ENCODE data around the gene SMAD3. TPM values are rescaled to one million over a fixed set of nuclear protein-coding genes. Genes with fewer than 3 reads are reported as not detected.

Gene SMAD3
- polyA plus RNA-seq, 2 donors: 24.8 to 51.5 TPM

DNA sequence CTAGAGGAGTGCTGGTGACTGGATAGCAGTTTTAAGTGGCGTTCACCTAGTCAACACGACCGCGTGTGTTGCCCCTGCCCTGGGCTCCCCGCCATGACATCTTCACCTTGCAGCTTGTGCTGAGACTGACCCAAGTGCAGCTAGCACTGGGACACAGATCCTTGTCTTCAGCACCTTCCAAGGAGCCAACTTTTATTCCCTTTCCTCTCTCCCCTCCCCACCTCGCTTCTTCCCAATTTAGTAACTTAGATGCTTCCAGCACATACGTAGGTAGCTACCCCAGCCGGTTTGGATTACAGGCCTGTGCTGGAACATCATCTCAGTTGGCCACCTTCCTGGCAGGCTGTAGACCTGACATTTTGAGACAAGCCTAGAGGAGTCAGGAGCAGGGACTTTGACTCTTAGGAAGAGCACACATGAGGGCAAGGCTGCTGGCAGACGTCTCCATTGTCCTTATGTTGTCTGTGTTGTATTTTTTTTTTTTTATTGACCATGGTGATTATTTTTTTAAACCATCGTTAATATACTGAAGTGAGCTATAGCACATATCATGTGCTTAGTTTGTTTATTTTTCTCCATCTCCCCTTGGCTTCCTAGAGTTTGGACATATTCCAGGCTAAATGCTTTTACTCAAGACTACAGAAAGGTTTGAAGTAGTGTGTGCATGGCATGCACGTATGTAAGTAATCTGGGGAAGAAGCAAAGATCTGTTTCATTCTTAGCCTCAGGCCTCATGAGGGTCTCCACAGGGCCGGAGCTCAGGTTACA, 128.0 kb downstream of the SMAD3 start:
- Histone ChIP-seq H3K36me3 (ENCODE audit: control insufficient read depth in 2 of 2, insufficient read depth in 2 of 2, low read length in 1 of 2) (peaks cover 10 to 32% of the 10 kb centered on the region in 2 donors), H3K9me3 (ENCODE audit: control insufficient read depth in 2 of 2, insufficient read depth in 1 of 2, low read depth in 1 of 2, low read length in 1 of 2) (peaks cover 0 to 2% of the 10 kb centered on the region in 2 donors), H3K27me3 (ENCODE audit: control insufficient read depth in 1 of 2, insufficient read depth in 2 of 2, low read length in 2 of 2) (no peaks in the 10 kb centered on the region), H3K27ac (ENCODE audit: low read depth in 2 of 2, low read length in 1 of 2) (peak overlapping the region in 1 of 2 donors; percentile 45), H3K4me3 (ENCODE audit: low read depth in 1 of 2, low read length in 2 of 2) (no peak overlapping the region), H3K4me1 (ENCODE audit: control insufficient read depth in 2 of 2, insufficient read depth in 2 of 2, low read length in 1 of 2) (peaks cover 0 to 9% of the 10 kb centered on the region in 2 donors)
- 57 to 62% methylated on average over 8 to 12 of the region's 12 CpGs for WGBS, 2 donors

DNA sequence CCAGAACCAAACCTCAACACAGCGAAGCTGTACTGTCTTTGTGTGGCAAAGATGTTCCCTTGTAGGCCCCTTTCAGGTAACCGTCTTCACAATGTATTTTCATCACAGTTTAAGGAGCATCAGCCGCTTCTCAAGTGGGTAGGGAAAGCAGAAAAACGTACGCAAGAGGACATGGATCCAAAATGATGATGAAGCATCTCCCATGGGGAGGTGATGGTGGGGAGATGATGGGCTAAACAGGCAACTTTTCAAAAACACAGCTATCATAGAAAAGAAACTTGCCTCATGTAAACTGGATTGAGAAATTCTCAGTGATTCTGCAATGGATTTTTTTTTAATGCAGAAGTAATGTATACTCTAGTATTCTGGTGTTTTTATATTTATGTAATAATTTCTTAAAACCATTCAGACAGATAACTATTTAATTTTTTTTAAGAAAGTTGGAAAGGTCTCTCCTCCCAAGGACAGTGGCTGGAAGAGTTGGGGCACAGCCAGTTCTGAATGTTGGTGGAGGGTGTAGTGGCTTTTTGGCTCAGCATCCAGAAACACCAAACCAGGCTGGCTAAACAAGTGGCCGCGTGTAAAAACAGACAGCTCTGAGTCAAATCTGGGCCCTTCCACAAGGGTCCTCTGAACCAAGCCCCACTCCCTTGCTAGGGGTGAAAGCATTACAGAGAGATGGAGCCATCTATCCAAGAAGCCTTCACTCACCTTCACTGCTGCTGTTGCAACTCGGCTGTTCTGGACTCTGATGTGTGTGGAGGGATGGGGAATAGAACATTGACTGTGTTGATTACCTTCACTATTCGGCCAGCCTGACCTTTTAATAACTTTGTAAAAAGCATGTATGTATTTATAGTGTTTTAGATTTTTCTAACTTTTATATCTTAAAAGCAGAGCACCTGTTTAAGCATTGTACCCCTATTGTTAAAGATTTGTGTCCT, 129.0 kb downstream of the SMAD3 start:
- Histone ChIP-seq H3K9me3 (ENCODE audit: control insufficient read depth in 2 of 2, insufficient read depth in 1 of 2, low read depth in 1 of 2, low read length in 1 of 2) (no peaks in the 10 kb centered on the region), H3K27ac (ENCODE audit: low read depth in 2 of 2, low read length in 1 of 2) (no peak overlapping the region), H3K4me3 (ENCODE audit: low read depth in 1 of 2, low read length in 2 of 2) (no peak overlapping the region), H3K4me1 (ENCODE audit: control insufficient read depth in 2 of 2, insufficient read depth in 2 of 2, low read length in 1 of 2) (peaks cover 0 to 9% of the 10 kb centered on the region in 2 donors), H3K36me3 (ENCODE audit: control insufficient read depth in 2 of 2, insufficient read depth in 2 of 2, low read length in 1 of 2) (peaks cover 5 to 26% of the 10 kb centered on the region in 2 donors), H3K27me3 (ENCODE audit: control insufficient read depth in 1 of 2, insufficient read depth in 2 of 2, low read length in 2 of 2) (no peaks in the 10 kb centered on the region)
- WGBS, 2 donors: 79 to 80% methylated on average over 9 of the region's 9 CpGs

DNA sequence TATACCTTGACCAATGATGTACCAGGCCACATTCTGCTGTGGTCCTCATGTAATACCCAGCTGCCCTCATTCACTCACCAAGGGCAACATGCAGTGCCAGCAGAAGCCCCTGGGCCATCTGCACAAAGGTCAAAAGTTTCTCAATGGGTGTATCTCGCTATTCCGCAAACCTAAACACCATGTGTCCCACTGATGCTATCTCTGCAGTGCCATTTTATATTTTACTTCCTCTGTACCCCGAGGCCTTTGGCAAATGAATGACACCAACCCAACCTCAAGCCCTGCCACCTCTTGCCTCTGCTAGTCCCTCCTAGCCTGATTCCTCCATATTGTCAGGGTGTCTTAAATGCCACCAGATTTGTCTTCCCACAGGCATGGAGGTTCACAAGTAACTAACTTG, 129.9 kb downstream of the SMAD3 start:
- peak overlapping the region in 1 of 2 donors; percentile 29 for H3K27ac ChIP-seq (ENCODE audit: low read depth in 2 of 2, low read length in 1 of 2)
- WGBS, 2 donors: 92 to 93% methylated on average over 3 of the region's 3 CpGs
- H3K36me3 ChIP-seq (ENCODE audit: control insufficient read depth in 2 of 2, insufficient read depth in 2 of 2, low read length in 1 of 2): peaks cover 4 to 18% of the 10 kb centered on the region in 2 donors
- H3K4me3 ChIP-seq (ENCODE audit: low read depth in 1 of 2, low read length in 2 of 2): no peak overlapping the region
- H3K27me3 ChIP-seq (ENCODE audit: control insufficient read depth in 1 of 2, insufficient read depth in 2 of 2, low read length in 2 of 2): no peaks in the 10 kb centered on the region
- peaks cover 0 to 9% of the 10 kb centered on the region in 2 donors for H3K4me1 ChIP-seq (ENCODE audit: control insufficient read depth in 2 of 2, insufficient read depth in 2 of 2, low read length in 1 of 2)
- H3K9me3 ChIP-seq (ENCODE audit: control insufficient read depth in 2 of 2, insufficient read depth in 1 of 2, low read depth in 1 of 2, low read length in 1 of 2): no peaks in the 10 kb centered on the region

DNA sequence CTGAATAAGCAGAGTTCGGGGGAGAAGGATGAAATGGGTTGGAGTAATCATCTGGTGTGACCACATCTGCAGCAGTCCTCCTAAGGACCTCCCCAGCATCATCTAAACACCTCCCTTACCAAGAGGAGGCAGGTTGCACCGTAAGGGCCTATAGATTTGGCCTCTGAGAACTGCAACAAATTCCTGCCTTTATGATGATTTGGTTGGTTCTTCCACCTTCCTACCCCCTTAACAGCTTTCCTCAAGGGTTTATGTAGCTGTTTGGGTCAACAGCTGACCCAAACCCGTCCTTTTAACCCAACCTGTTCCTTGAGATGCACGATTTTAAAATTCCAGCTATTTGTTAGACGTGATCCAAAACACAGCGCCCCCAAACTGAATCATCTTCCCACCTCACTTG, 130.8 kb downstream of the SMAD3 start:
- 92 to 94% methylated on average over 6 of the region's 6 CpGs for WGBS, 2 donors

DNA sequence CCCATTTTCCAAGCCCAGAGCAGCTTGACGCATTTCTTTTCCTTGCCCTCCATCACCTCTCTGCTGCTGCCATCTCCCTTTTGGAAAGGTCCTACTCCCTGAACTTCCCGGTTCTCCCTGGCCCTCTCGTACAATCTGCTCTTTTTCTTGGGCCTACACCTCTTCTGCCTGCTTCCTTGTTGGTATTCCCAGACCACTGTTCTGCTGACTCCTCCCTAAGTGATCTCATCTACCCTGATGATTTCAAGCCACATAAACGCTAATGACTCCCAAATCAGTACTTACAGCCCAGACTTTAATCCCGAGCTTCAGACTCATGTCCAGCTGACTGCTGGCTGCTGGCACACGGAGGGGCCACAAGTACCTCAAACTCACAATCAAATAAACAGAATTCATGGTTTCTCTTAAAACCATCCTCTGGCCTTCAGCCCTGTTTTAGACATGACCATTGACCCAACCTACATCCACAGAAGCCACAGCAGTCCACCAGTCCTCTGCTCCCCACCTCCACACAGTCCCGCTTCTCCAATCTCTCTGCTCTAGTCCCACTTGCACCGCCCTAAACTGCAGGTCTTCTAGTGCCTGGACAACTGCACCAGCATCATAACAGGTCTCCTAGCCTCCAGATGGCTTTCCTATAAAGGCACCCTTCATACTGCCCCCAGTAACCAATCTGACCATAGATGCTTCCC, 131.4 kb downstream of the SMAD3 start:
- no peaks in the 10 kb centered on the region for H3K27me3 ChIP-seq (ENCODE audit: control insufficient read depth in 1 of 2, insufficient read depth in 2 of 2, low read length in 2 of 2)
- no peak overlapping the region for H3K27ac ChIP-seq (ENCODE audit: low read depth in 2 of 2, low read length in 1 of 2)
- H3K36me3 ChIP-seq (ENCODE audit: control insufficient read depth in 2 of 2, insufficient read depth in 2 of 2, low read length in 1 of 2): peaks cover 0 to 12% of the 10 kb centered on the region in 2 donors
- H3K4me1 ChIP-seq (ENCODE audit: control insufficient read depth in 2 of 2, insufficient read depth in 2 of 2, low read length in 1 of 2): peaks cover 0 to 9% of the 10 kb centered on the region in 2 donors
- H3K9me3 ChIP-seq (ENCODE audit: control insufficient read depth in 2 of 2, insufficient read depth in 1 of 2, low read depth in 1 of 2, low read length in 1 of 2): no peaks in the 10 kb centered on the region
- WGBS, 2 donors: 69 to 73% methylated on average over 8 of the region's 8 CpGs
- no peak overlapping the region for H3K4me3 ChIP-seq (ENCODE audit: low read depth in 1 of 2, low read length in 2 of 2)

More for the DNA sequence above, 130.8 kb downstream of the SMAD3 start:
- H3K27ac ChIP-seq (ENCODE audit: low read depth in 2 of 2, low read length in 1 of 2): no peak overlapping the region
- H3K9me3 ChIP-seq (ENCODE audit: control insufficient read depth in 2 of 2, insufficient read depth in 1 of 2, low read depth in 1 of 2, low read length in 1 of 2): no peaks in the 10 kb centered on the region
- peaks cover 0 to 9% of the 10 kb centered on the region in 2 donors for H3K4me1 ChIP-seq (ENCODE audit: control insufficient read depth in 2 of 2, insufficient read depth in 2 of 2, low read length in 1 of 2)
- H3K36me3 ChIP-seq (ENCODE audit: control insufficient read depth in 2 of 2, insufficient read depth in 2 of 2, low read length in 1 of 2): peaks cover 0 to 12% of the 10 kb centered on the region in 2 donors
- no peaks in the 10 kb centered on the region for H3K27me3 ChIP-seq (ENCODE audit: control insufficient read depth in 1 of 2, insufficient read depth in 2 of 2, low read length in 2 of 2)
- no peak overlapping the region for H3K4me3 ChIP-seq (ENCODE audit: low read depth in 1 of 2, low read length in 2 of 2)

DNA sequence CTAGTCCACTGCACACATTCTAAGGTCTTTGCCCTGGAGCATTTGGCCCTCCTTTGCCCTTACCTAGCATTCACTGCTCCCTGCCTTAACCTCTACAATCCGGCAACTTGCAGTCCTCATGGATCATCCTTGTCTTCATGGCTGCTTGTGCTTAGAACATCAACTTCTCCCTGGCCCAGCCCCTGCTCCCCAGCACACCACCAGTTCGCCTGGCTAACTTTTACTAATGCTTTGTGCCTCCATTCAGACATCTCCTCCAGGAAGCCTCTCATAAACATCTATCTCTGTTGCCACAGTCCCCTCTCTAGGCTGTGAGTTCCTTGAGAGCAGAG, 131.9 kb downstream of the SMAD3 start:
- no peak overlapping the region for H3K27ac ChIP-seq (ENCODE audit: low read depth in 2 of 2, low read length in 1 of 2)
- H3K9me3 ChIP-seq (ENCODE audit: control insufficient read depth in 2 of 2, insufficient read depth in 1 of 2, low read depth in 1 of 2, low read length in 1 of 2): no peaks in the 10 kb centered on the region
- peaks cover 0 to 9% of the 10 kb centered on the region in 2 donors for H3K4me1 ChIP-seq (ENCODE audit: control insufficient read depth in 2 of 2, insufficient read depth in 2 of 2, low read length in 1 of 2)
- H3K4me3 ChIP-seq (ENCODE audit: low read depth in 1 of 2, low read length in 2 of 2): no peak overlapping the region
- peaks cover 0 to 9% of the 10 kb centered on the region in 2 donors for H3K36me3 ChIP-seq (ENCODE audit: control insufficient read depth in 2 of 2, insufficient read depth in 2 of 2, low read length in 1 of 2)
- no peaks in the 10 kb centered on the region for H3K27me3 ChIP-seq (ENCODE audit: control insufficient read depth in 1 of 2, insufficient read depth in 2 of 2, low read length in 2 of 2)
- 85 to 90% methylated on average over 2 of the region's 2 CpGs for WGBS, 2 donors

DNA sequence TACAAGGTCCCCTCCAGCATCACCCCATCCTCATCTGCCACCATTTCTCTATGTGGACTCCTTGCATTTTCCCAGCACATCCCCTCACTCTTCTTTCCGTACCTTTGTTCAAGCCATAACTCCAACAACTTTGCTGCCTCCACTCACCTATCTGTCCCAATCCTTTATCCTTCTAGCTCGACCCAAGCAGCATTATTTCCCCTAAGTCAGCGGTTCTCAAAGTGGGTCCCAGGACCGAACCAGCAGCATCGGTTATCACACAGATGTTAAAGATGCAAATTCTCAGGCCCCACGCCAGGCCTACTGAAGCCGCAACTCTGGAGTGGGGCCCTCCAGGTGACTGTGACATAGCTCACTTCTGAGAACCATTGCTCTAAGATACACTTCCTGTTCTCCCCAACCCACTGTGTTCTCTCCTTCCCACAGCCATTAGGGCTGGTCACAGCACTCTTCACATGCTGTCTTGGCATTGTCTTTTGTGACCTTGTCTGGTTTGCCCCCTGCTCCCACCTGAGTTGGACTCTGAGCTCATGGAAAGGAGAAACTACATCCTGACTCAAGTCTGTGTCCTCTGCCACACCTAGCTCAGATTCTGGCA, 132.9 kb downstream of the SMAD3 start:
- H3K9me3 ChIP-seq (ENCODE audit: control insufficient read depth in 2 of 2, insufficient read depth in 1 of 2, low read depth in 1 of 2, low read length in 1 of 2): no peaks in the 10 kb centered on the region
- no peaks in the 10 kb centered on the region for H3K27me3 ChIP-seq (ENCODE audit: control insufficient read depth in 1 of 2, insufficient read depth in 2 of 2, low read length in 2 of 2)
- H3K27ac ChIP-seq (ENCODE audit: low read depth in 2 of 2, low read length in 1 of 2): no peak overlapping the region
- H3K36me3 ChIP-seq (ENCODE audit: control insufficient read depth in 2 of 2, insufficient read depth in 2 of 2, low read length in 1 of 2): peaks cover 0 to 6% of the 10 kb centered on the region in 2 donors
- no peak overlapping the region for H3K4me3 ChIP-seq (ENCODE audit: low read depth in 1 of 2, low read length in 2 of 2)
- WGBS, 2 donors: 95 to 96% methylated on average over 7 of the region's 7 CpGs
- H3K4me1 ChIP-seq (ENCODE audit: control insufficient read depth in 2 of 2, insufficient read depth in 2 of 2, low read length in 1 of 2): peaks cover 0 to 7% of the 10 kb centered on the region in 2 donors

DNA sequence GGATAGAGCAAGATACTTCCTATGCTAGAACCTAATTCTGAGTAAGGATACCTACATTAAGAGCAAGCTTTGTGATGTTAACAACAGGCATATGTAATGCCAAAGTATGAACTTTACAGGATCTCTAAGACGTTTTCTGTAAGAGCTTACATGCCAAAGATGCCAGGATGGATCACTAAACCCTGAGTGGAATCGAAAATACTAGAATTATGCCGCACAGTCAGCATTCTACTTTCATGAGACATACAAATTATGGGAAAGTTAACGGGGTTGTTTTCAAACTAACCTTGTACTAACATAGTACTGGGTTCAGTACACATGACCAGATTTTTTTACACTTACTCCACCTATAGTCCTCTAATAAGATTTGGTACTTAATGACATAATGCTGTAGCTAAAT, 134.0 kb downstream of the SMAD3 start:
- no peak overlapping the region for H3K4me3 ChIP-seq (ENCODE audit: low read depth in 1 of 2, low read length in 2 of 2)
- no peak overlapping the region for H3K27ac ChIP-seq (ENCODE audit: low read depth in 2 of 2, low read length in 1 of 2)
- H3K4me1 ChIP-seq (ENCODE audit: control insufficient read depth in 2 of 2, insufficient read depth in 2 of 2, low read length in 1 of 2): peaks cover 0 to 5% of the 10 kb centered on the region in 2 donors
- H3K9me3 ChIP-seq (ENCODE audit: control insufficient read depth in 2 of 2, insufficient read depth in 1 of 2, low read depth in 1 of 2, low read length in 1 of 2): no peaks in the 10 kb centered on the region
- peaks cover 0 to 2% of the 10 kb centered on the region in 2 donors for H3K36me3 ChIP-seq (ENCODE audit: control insufficient read depth in 2 of 2, insufficient read depth in 2 of 2, low read length in 1 of 2)
- WGBS, 2 donors: 86 to 87% methylated on average over 4 of the region's 4 CpGs
- H3K27me3 ChIP-seq (ENCODE audit: control insufficient read depth in 1 of 2, insufficient read depth in 2 of 2, low read length in 2 of 2): no peaks in the 10 kb centered on the region
